Ovary (tissue), 3 donors: ENCODE results near the gene MMS19.
A peak's percentile ranks its signal among the peaks of the same experiment; 100 is the strongest.

Experiments
- EP300 ChIP-seq: sonication (generic); formaldehyde crosslinking; IDR thresholded peaks from one replicate; pipeline ENCODE4 v1.6.1; 2017; ENCODE audit warnings: antibody characterized with exemption
- POLR2A ChIP-seq: fragments of 450-650 bp; IDR thresholded peaks from one replicate; pipeline ENCODE4 v1.6.1; 2017; ENCODE audit warnings: antibody characterized with exemption, mild to moderate bottlenecking, moderate library complexity
- TF ChIP-seq, protein P1 (sequence below), 3 donors: fragments of 450-650 bp in 2 of 3; fragments of 200-600 bp in 1 of 3; IDR thresholded peaks; one replicate each; pipeline versions ENCODE4 v1.5.1 to v1.8.0; 2016 to 2022; ENCODE audit warnings: antibody characterized with exemption in 3 of 3, mild to moderate bottlenecking in 1 of 3
- donor health status: DM: no; HTN: no; CAD: no.

DNA sequence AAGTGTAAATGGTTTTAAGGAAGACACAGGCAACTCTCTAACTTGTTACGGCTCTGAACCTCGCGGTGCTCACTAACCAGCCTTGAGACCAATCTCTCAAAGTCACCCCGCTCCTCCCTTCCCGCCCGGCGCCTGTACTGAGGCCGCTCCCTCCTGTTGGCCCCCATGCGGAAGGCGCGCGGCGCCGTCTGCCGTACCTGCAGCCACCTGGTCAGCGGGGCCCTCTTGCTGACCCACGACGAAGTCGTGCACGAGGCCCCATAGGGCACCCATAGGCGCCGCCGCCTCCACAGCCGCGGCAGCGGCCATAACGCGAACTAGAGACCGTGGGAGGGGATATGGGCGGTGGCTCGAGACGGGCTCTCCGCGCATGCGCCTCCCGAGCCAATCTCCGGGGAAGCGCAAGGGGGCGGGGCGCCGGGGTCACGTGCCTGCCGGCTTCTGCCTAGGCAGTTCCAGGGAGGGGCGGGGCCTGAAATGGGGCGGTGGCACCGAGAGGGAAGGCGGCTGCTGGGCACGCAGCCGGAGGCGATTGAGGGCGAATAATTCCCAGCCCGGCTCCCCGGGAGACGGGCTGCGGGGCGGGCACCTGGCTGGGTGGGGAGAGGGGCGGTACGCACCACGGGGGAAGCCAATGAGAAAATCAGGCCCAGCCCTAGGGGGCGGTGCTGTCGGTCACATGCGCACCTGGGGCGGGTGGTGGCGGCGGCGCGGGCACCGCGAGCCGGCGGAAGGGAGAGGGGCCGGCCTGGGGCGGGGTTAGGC, at the start of gene MMS19:
- TF ChIP-seq POLR2A = peak; percentile 57
- TF ChIP-seq, protein P1, sequence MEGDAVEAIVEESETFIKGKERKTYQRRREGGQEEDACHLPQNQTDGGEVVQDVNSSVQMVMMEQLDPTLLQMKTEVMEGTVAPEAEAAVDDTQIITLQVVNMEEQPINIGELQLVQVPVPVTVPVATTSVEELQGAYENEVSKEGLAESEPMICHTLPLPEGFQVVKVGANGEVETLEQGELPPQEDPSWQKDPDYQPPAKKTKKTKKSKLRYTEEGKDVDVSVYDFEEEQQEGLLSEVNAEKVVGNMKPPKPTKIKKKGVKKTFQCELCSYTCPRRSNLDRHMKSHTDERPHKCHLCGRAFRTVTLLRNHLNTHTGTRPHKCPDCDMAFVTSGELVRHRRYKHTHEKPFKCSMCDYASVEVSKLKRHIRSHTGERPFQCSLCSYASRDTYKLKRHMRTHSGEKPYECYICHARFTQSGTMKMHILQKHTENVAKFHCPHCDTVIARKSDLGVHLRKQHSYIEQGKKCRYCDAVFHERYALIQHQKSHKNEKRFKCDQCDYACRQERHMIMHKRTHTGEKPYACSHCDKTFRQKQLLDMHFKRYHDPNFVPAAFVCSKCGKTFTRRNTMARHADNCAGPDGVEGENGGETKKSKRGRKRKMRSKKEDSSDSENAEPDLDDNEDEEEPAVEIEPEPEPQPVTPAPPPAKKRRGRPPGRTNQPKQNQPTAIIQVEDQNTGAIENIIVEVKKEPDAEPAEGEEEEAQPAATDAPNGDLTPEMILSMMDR (IDR thresholded peaks at IDR 0.05) = peak in 1 of 3 donors; percentile 23
- TF ChIP-seq EP300 = peak; percentile 48
